Measurements from ENCODE around the gene RGS9BP. TPM values are rescaled to one million over a fixed set of nuclear protein-coding genes. Genes with fewer than 3 reads are reported as not detected.

Gene RGS9BP
- total and polyA plus RNA-seq, 2 experiments from 2014 or later: 2.1 to 4.0 TPM

GRCh38 chr19:32661318-32661717 lies 14.3 kb upstream of the RGS9BP start:
- Histone ChIP-seq H3K79me2 (peaks cover 65% of the 10 kb centered on the region), H3K27me3 (no peaks in the 10 kb centered on the region), H3K4me2 (no peak overlapping the region), H4K20me1 (ENCODE audit: insufficient read depth, poor library complexity, severe bottlenecking) (peaks cover 6% of the 10 kb centered on the region), H3K36me3 (replicated peaks; ENCODE audit: insufficient read depth, low read depth) (no peaks in the 10 kb centered on the region), H3K4me3 (no peak overlapping the region), H3K27ac (no peak overlapping the region), H2AFZ (no peak overlapping the region), H3K9me3 (ENCODE audit: low read depth) (no peaks in the 10 kb centered on the region), H3K9me2 (replicated peaks; ENCODE audit: insufficient read depth) (no peaks in the 10 kb centered on the region), H3K4me1 (ENCODE audit: insufficient read depth) (no peaks in the 10 kb centered on the region)
- TF ChIP-seq EZH2 (IDR thresholded peaks at IDR 0.05; ENCODE audit: borderline replicate concordance): no peak
- TF ChIP-seq CTCF (IDR thresholded peaks at IDR 0.05; ENCODE audit: poor library complexity): no peak
- no peak for TF ChIP-seq EZH2phosphoT487 (IDR thresholded peaks at IDR 0.05; ENCODE audit: low read depth, severe bottlenecking, unreplicated experiment)
- no peak for DNase-seq (ENCODE audit: low spot score)
- WGBS (ENCODE audit: low lambda C conversion rate, missing lambda C conversion rate): 92% methylated on average over 7 of the region's 7 CpGs

- H3K27me3 ChIP-seq: no peaks in the 10 kb centered on the region
- no peak for DNase-seq (ENCODE audit: low spot score)
- H3K4me3 ChIP-seq: no peak overlapping the region
- H3K9me3 ChIP-seq (ENCODE audit: low read depth): no peaks in the 10 kb centered on the region
- no peak overlapping the region for H3K4me2 ChIP-seq
- no peaks in the 10 kb centered on the region for H3K9me2 ChIP-seq (replicated peaks; ENCODE audit: insufficient read depth)
- 63% methylated on average over 3 of the region's 3 CpGs for WGBS (ENCODE audit: low lambda C conversion rate, missing lambda C conversion rate)
- H3K36me3 ChIP-seq (replicated peaks; ENCODE audit: insufficient read depth, low read depth): no peaks in the 10 kb centered on the region
- H3K4me1 ChIP-seq (ENCODE audit: insufficient read depth): no peaks in the 10 kb centered on the region
- H3K79me2 ChIP-seq: peaks cover 70% of the 10 kb centered on the region
- no peak overlapping the region for H2AFZ ChIP-seq
- peaks cover 6% of the 10 kb centered on the region for H4K20me1 ChIP-seq (ENCODE audit: insufficient read depth, poor library complexity, severe bottlenecking)
- H3K27ac ChIP-seq: no peak overlapping the region
- TF ChIP-seq CTCF (IDR thresholded peaks at IDR 0.05; ENCODE audit: poor library complexity) (no peak), EZH2phosphoT487 (IDR thresholded peaks at IDR 0.05; ENCODE audit: low read depth, severe bottlenecking, unreplicated experiment) (no peak), EZH2 (IDR thresholded peaks at IDR 0.05; ENCODE audit: borderline replicate concordance) (no peak)
Observed at GRCh38 chr19:32662186-32662585, 13.5 kb upstream of the RGS9BP start.

GRCh38 chr19:32666084-32666483 lies 9.6 kb upstream of the RGS9BP start:
- no peak for TF ChIP-seq CTCF (IDR thresholded peaks at IDR 0.05; ENCODE audit: poor library complexity)
- no peak for TF ChIP-seq EZH2phosphoT487 (IDR thresholded peaks at IDR 0.05; ENCODE audit: low read depth, severe bottlenecking, unreplicated experiment)
- no peak for TF ChIP-seq EZH2 (IDR thresholded peaks at IDR 0.05; ENCODE audit: borderline replicate concordance)
- WGBS (ENCODE audit: low lambda C conversion rate, missing lambda C conversion rate): 93% methylated on average over 6 of the region's 6 CpGs
- no peak overlapping the region for H3K4me3 ChIP-seq
- no peak for DNase-seq (ENCODE audit: low spot score)
- no peak overlapping the region for H3K4me2 ChIP-seq
- H3K27ac ChIP-seq: no peak overlapping the region
- no peaks in the 10 kb centered on the region for H3K27me3 ChIP-seq
- H2AFZ ChIP-seq: no peak overlapping the region
- no peaks in the 10 kb centered on the region for H4K20me1 ChIP-seq (ENCODE audit: insufficient read depth, poor library complexity, severe bottlenecking)
- H3K9me2 ChIP-seq (replicated peaks; ENCODE audit: insufficient read depth): no peaks in the 10 kb centered on the region
- H3K9me3 ChIP-seq (ENCODE audit: low read depth): no peaks in the 10 kb centered on the region
- H3K36me3 ChIP-seq (replicated peaks; ENCODE audit: insufficient read depth, low read depth): no peaks in the 10 kb centered on the region
- peaks cover 12% of the 10 kb centered on the region for H3K4me1 ChIP-seq (ENCODE audit: insufficient read depth)
- peaks cover 82% of the 10 kb centered on the region for H3K79me2 ChIP-seq

GRCh38 chr19:32669310-32669709 lies 6.3 kb upstream of the RGS9BP start:
- no peaks in the 10 kb centered on the region for H3K9me2 ChIP-seq (replicated peaks; ENCODE audit: insufficient read depth)
- peaks cover 18% of the 10 kb centered on the region for H3K4me1 ChIP-seq (ENCODE audit: insufficient read depth)
- no peaks in the 10 kb centered on the region for H3K27me3 ChIP-seq
- H3K4me3 ChIP-seq: no peak overlapping the region
- H4K20me1 ChIP-seq (ENCODE audit: insufficient read depth, poor library complexity, severe bottlenecking): peaks cover 12% of the 10 kb centered on the region
- H3K27ac ChIP-seq: peak overlapping the region; percentile 66
- H3K79me2 ChIP-seq: peaks cover 88% of the 10 kb centered on the region
- H2AFZ ChIP-seq: no peak overlapping the region
- H3K4me2 ChIP-seq: peak overlapping the region; percentile 47
- no peak for DNase-seq (ENCODE audit: low spot score)
- 86% methylated on average over 3 of the region's 3 CpGs for WGBS (ENCODE audit: low lambda C conversion rate, missing lambda C conversion rate)
- no peak for TF ChIP-seq EZH2 (IDR thresholded peaks at IDR 0.05; ENCODE audit: borderline replicate concordance)
- no peak for TF ChIP-seq EZH2phosphoT487 (IDR thresholded peaks at IDR 0.05; ENCODE audit: low read depth, severe bottlenecking, unreplicated experiment)
- TF ChIP-seq CTCF (IDR thresholded peaks at IDR 0.05; ENCODE audit: poor library complexity): no peak
- no peaks in the 10 kb centered on the region for H3K9me3 ChIP-seq (ENCODE audit: low read depth)
- H3K36me3 ChIP-seq (replicated peaks; ENCODE audit: insufficient read depth, low read depth): no peaks in the 10 kb centered on the region
